ENCODE measurements around the gene POLE. TPM values are rescaled to one million over a fixed set of nuclear protein-coding genes. Genes with fewer than 3 reads are reported as not detected.

Gene POLE
- total RNA-seq, 1 donor = 19.6 TPM

DNA sequence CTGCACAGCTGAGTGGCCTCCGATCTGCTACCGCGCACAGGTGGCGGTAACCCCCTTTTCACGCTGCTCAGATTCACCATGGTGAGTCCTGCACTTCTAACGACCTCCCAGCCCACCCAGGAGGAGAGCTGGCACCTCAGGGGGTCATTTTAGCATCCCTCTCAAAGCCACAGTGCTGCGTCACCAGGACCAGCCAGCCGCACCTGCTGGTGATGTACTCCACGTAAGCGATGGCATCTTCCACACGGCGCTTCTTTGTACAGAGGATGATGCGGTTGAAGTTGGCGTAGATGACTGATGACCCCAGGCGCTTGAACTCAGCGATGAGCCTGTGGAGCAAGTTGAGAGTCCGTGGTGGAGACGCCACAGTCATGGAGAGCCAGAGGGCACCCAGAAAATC lies 49.3 kb downstream of the POLE start:
- no peaks in the 10 kb centered on the region for H3K9me3 ChIP-seq (ENCODE audit: low read depth, low read length)
- no peak overlapping the region for H3K4me3 ChIP-seq (ENCODE audit: low read length)
- H3K4me1 ChIP-seq (ENCODE audit: insufficient read depth, low read length) = no peaks in the 10 kb centered on the region
- H3K27me3 ChIP-seq (ENCODE audit: insufficient read depth, low read length) = no peaks in the 10 kb centered on the region

DNA sequence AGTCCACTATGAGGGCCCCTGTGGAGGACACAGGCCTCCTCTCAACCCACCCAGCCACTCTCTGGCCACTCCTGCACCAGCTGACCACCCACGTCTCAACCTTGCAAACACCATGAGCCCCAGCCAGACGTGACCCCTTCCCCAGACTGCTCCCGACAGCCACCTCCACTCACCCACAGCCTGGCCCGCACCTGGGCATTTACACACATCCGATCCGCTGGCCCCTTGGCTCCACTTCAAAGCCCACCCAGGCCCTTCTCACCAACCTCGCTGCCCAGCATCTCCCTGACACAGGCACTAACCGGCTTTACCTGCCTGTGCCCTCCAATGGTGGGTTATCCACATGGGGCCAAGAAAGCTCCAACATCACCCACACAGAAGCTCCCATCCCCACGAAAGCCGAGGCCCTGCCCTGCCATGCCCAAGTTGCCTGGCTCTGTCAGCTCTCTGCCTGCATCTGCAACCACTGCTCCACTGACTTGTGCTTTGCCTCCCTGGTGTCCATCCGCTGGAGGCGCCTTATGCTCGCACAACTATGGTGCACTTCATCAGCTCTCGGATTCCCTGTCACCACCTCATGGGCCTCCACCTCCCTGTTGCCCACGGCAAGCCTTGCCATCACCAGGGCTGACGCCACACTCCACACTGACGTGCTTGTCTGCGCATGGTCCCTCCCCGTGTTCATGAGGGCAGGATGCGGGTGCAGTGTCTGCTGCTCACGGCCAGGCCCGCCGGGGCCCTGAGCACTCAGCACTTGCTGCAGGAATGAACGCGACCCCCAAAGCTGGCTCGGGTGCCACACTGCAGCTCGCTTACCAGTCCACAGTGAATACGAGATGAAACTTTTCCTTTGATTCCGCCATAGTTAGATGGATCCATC lies 51.8 kb downstream of the POLE start:
- H3K9me3 ChIP-seq (ENCODE audit: low read depth, low read length) = no peaks in the 10 kb centered on the region

DNA sequence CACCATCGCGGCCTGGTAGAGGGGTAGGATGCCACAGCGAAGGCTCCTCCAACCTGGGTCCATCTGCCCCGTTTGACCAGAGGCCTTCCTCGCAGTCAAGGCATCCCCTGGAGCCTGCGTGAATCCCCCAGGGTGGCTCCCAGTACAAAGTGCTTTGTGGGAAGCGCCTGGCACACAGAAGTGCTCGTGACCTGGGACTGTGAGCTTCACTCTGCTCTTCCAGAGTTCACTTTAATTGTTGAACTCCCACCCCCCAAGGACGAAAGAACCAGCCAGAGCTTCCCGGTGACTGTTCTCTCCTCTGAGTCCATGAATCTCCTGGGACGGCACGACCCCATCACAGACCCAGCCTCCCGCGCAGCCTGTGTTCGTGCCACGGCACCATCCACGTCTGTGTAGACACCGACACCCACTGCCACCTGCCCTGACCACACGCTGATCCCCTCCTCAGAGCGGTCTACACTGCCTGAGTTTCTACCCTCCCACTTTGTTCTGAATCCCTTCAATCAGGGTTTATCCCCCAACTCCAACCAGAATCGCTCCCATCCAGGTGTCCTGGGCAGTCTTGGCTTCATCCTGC lies 52.6 kb downstream of the POLE start:
- Histone ChIP-seq H3K9me3 (ENCODE audit: low read depth, low read length) (no peaks in the 10 kb centered on the region), H3K4me1 (ENCODE audit: insufficient read depth, low read length) (no peaks in the 10 kb centered on the region), H3K27me3 (ENCODE audit: insufficient read depth, low read length) (no peaks in the 10 kb centered on the region)

More for the DNA sequence above, 51.8 kb downstream of the POLE start:
- no peak overlapping the region for H3K4me3 ChIP-seq (ENCODE audit: low read length)
- H3K4me1 ChIP-seq (ENCODE audit: insufficient read depth, low read length) = no peaks in the 10 kb centered on the region
- H3K27me3 ChIP-seq (ENCODE audit: insufficient read depth, low read length) = no peaks in the 10 kb centered on the region

DNA sequence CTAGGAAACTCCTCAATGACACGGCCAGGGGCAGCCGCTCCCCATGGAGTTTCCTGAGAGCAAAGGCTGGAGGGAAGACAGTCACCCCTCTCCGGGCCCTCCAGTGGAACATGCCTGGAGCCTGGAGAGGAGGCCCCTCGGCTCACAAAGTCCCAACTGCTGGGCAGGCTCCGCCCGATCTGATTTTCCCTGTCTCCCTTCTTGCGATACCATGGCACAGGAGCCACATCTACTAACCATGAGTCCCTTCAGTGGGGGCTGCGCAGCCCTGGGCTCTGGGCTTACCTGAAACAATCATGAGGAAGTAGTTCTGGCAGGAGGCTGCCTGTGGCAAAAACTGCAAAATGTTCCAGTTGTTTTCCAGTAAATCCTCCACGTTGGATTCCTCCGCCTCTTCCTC lies 53.2 kb downstream of the POLE start:
- H3K4me3 ChIP-seq (ENCODE audit: low read length) = no peak overlapping the region
- H3K27me3 ChIP-seq (ENCODE audit: insufficient read depth, low read length) = no peaks in the 10 kb centered on the region
- H3K4me1 ChIP-seq (ENCODE audit: insufficient read depth, low read length) = no peaks in the 10 kb centered on the region
- H3K9me3 ChIP-seq (ENCODE audit: low read depth, low read length) = no peaks in the 10 kb centered on the region

More for the DNA sequence above, 52.6 kb downstream of the POLE start:
- no peak overlapping the region for H3K4me3 ChIP-seq (ENCODE audit: low read length)

DNA sequence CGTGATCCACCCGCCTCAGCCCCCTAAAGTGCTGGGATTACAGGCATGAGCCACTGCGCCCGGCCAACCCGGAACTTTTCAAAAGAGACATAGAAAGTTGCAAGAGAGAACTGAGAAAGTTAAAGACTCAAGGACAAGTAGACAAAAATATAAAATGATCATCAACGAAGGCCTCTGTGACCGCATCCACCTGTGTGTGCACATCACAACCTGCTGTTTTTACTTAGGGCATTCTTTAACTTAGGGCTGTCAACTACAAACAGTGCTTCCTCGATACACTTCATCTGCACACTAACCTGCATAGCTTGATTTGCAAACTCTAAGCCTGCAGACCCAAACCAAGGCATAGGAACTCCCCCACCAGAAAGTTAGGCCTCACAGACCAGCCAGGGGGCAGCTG lies 53.7 kb downstream of the POLE start:
- Histone ChIP-seq H3K4me3 (ENCODE audit: low read length) (no peak overlapping the region), H3K4me1 (ENCODE audit: insufficient read depth, low read length) (no peaks in the 10 kb centered on the region), H3K27me3 (ENCODE audit: insufficient read depth, low read length) (no peaks in the 10 kb centered on the region)

DNA sequence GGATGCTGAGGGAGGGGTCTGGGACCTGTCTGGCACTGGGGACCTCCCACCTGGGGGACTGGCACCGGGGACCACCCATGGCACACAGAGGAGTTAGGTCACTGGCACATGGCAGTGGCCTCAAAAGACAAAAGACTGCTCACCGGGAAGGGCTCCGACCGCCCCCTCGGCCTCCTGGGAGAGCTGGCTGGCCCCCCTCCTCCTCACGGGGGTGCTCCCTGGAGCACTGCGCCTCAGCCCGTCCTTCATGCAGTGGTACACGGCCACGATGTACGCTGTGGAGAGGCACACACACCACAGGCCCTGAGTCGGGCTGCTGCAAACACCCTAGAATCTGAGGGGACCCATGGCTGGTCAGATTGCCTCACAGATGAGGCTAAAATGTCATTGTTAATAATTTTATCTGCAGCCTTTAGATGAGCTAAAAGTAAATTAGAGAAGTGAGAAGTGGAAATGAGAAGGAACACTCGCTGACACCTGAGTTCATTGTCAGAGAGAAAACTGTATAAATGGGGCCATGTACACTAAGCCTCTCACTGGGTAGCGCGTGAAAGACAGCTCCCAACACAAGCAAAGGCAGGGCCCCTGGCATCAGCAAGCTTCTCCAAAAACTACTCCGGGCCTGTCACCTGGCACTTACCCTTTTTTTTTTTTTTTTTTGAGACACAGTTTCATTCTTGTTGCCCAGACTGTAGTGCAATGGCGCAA lies 54.5 kb downstream of the POLE start:
- no peak overlapping the region for H3K4me3 ChIP-seq (ENCODE audit: low read length)
- no peaks in the 10 kb centered on the region for H3K27me3 ChIP-seq (ENCODE audit: insufficient read depth, low read length)
- H3K4me1 ChIP-seq (ENCODE audit: insufficient read depth, low read length) = no peaks in the 10 kb centered on the region
- no peaks in the 10 kb centered on the region for H3K9me3 ChIP-seq (ENCODE audit: low read depth, low read length)

More for the DNA sequence above, 53.7 kb downstream of the POLE start:
- no peaks in the 10 kb centered on the region for H3K9me3 ChIP-seq (ENCODE audit: low read depth, low read length)

DNA sequence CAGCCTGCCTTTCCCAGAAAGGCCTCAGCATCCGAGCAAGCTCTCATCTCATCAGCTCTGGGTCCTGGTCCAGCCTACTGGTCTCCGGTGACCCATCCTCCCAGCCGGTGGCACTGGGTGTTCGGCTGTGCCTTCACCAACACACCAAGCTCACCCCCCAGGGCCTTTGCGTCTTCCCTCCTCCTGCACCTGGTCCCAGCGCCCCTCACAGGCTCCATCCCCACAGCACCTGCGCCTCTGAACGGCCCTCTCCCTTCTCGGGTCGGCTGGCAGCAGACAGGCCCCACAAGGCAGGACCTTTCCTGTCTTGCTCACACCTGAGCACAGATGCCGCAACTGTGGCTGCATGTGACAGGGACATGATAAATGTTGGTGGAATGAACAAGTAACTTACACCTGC lies 55.5 kb downstream of the POLE start:
- Histone ChIP-seq H3K4me3 (ENCODE audit: low read length) (no peak overlapping the region), H3K4me1 (ENCODE audit: insufficient read depth, low read length) (no peaks in the 10 kb centered on the region), H3K27me3 (ENCODE audit: insufficient read depth, low read length) (no peaks in the 10 kb centered on the region), H3K9me3 (ENCODE audit: low read depth, low read length) (no peaks in the 10 kb centered on the region)

DNA sequence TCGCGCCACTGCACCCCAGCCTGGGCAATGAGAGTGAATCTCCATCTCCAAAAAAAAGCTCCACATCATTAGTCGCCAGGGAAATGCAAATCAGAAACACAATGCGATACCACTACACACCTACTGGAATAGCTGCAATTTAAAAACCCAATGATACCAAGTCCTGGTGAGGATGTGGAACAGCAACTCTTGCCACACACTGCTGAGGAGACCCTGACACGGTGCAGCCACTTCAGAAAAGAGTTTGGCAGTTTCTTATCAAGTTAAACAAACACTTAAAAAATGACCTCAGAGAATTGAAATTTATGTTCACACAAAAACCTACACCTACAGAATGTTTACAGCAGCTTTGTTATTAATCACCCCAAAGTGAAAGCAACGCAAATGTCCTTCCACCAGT lies 56.5 kb downstream of the POLE start:
- no peak overlapping the region for H3K4me3 ChIP-seq (ENCODE audit: low read length)
- H3K9me3 ChIP-seq (ENCODE audit: low read depth, low read length) = no peaks in the 10 kb centered on the region
- no peaks in the 10 kb centered on the region for H3K4me1 ChIP-seq (ENCODE audit: insufficient read depth, low read length)
- no peaks in the 10 kb centered on the region for H3K27me3 ChIP-seq (ENCODE audit: insufficient read depth, low read length)

DNA sequence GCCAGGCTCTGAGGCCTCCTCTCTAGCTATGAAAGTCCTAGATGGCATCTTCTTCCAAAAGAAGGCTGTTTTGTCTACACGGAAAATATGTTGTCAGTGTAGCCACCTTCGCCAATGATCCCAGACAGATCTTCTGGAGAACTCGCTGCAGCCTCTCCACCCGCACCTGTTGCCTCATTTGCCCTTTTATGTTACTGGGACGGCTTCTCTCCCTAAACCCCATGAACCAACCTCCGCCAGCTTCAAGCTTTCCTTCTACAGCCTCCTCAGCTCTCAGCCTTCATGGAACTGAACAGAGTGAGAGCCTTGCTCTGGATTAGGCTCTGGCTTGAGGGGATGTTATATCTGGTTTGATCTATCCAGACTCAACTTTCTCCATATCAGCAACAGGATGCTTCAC lies 57.8 kb downstream of the POLE start:
- Histone ChIP-seq H3K27me3 (ENCODE audit: insufficient read depth, low read length) (no peaks in the 10 kb centered on the region), H3K9me3 (ENCODE audit: low read depth, low read length) (no peaks in the 10 kb centered on the region), H3K4me1 (ENCODE audit: insufficient read depth, low read length) (no peaks in the 10 kb centered on the region), H3K4me3 (ENCODE audit: low read length) (no peak overlapping the region)

DNA sequence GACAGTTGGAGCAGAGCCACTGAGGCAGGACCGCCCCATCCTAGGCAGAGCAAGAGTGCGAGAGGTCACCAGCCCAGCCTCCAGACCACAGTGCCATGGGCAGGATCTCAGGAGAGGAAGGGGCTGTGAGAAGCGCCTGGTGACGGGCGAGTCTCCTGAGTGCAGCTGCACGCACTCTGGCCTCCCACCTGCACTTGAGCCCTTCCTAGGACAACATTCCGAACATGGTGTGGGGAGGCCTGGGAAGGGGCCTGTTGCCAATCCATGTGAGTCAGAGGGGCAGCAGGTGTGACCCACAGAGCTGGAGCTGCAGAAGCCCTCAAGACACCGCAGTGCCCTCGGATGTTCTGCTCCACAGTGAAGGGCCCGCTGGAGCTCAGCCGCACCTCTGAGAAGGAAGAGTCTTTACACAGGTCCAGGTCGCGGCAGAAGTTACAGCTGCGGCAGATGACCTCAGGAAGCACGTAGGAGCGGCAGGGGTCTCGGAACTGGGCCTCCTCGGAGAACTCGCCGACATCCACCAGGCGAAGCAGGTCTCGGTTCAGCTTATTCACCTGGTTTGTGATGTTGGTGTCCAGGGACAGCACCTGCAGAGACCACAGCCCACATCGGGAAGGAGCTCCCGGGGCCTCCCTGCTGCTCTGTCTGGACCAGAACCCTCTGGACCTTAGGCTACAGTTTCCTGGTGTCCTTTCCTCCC lies 61.3 kb downstream of the POLE start:
- Histone ChIP-seq H3K27me3 (ENCODE audit: insufficient read depth, low read length) (no peaks in the 10 kb centered on the region), H3K9me3 (ENCODE audit: low read depth, low read length) (no peaks in the 10 kb centered on the region), H3K4me3 (ENCODE audit: low read length) (no peak overlapping the region), H3K4me1 (ENCODE audit: insufficient read depth, low read length) (no peaks in the 10 kb centered on the region)

DNA sequence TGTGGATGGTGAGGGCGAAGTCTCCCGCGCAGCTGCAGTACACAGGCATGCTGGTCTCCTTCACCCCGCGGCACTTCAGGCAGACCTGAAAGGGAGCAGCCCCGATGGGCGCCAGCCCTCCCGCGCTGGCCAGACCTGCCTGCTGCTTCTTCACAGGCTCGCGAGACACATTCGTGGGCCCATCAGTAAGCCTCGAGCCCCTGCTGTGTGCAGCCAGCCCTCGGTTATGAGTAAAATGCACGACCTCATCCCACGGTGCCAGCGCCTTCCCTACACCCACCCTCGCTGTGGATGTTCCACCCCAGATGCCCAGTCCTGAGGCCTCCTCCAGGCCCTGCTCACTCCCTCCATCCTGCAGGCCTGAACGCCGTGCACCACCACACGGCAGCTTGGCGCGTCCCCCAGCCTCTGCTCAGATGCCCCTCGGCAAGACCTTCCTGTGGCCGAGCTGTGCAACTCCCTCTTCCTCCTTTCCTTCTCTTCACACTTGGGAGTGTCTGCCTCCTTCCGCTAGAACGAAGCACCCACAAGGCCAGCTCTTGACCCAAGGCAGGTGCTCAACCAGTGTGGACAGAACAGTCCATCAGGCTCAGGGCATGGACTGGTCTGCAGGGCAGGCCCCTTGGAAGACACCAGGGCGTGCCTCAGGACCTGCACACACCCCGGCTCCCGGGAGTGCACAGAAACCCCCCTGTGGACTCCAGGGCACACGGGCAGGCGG lies 62.1 kb downstream of the POLE start:
- Histone ChIP-seq H3K4me1 (ENCODE audit: insufficient read depth, low read length) (no peaks in the 10 kb centered on the region), H3K4me3 (ENCODE audit: low read length) (no peak overlapping the region), H3K27me3 (ENCODE audit: insufficient read depth, low read length) (no peaks in the 10 kb centered on the region), H3K9me3 (ENCODE audit: low read depth, low read length) (no peaks in the 10 kb centered on the region)

DNA sequence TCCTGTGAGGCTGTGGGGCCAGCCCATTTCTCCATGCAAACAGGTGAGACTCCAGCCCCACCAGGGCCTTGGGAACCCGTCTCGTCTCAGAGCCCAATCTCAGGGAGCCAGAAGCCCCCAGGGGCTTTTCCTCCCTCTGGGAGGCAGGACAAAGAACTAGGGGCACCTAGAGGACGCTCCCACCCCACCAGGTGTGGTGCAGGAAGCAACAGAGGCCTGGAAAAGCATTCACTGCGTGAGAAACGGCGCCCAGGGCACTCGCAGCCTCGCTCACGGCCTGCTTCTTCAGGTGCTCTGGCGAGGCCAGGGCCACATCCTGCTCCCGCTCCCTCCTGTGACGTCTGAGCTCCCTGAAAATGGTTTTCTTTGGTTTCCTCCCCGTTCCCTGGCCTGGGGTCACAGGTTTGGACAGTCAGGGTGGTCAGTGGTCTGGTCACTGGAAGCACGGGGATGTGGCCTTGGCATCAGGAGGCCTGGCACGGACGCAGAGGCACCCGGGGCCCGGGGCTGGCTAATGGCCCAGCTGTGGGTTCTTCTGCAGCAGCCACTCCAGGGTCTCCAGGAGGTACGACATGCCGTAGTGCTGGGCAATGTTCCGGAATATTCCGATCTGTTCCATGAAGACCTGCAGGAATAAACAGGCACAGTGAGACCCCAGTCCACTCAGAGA lies 62.8 kb downstream of the POLE start:
- H3K27me3 ChIP-seq (ENCODE audit: insufficient read depth, low read length) = no peaks in the 10 kb centered on the region
- no peaks in the 10 kb centered on the region for H3K9me3 ChIP-seq (ENCODE audit: low read depth, low read length)
- H3K4me3 ChIP-seq (ENCODE audit: low read length) = no peak overlapping the region
- no peaks in the 10 kb centered on the region for H3K4me1 ChIP-seq (ENCODE audit: insufficient read depth, low read length)

DNA sequence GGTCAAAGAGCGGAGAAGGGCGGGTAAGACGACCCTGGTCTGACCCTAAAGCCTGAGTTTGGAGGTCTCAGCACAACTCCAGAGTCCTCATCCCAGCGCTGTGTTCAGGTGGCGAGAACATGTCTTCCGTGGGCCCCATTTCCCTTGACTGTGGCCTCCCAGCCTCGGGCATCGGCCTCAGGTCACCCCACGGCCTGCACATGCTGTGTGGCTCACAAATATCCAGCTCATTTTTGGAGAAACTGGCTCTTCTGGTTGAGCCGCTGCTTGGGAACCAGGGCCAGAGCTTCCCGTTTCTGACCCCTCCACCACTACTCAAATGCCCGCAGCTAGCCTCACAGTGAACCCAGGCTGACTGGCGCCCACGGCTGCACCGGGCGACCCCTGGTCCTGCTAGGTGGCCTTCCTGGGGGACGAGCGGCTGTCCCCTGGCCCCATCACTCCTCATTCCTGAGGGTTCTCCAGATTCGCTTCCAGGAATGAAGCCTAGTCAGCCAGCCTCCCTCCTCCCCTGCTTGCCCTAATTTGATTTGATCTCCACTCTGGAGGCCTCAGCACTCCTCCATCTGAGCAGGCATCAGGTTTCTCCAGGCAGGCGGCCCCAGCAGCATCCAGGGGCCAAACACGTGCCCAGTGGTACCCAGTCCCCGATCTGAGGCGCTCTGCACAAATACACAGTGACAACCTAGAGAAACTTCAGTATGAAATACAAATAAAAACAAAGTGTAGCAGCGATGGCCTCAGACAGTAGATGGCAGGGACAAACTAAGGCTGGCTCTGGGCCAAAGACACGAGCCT lies 63.9 kb downstream of the POLE start:
- Histone ChIP-seq H3K4me3 (ENCODE audit: low read length) (no peak overlapping the region), H3K27me3 (ENCODE audit: insufficient read depth, low read length) (peaks cover under 1% of the 10 kb centered on the region), H3K4me1 (ENCODE audit: insufficient read depth, low read length) (peaks cover 1% of the 10 kb centered on the region), H3K9me3 (ENCODE audit: low read depth, low read length) (no peaks in the 10 kb centered on the region)
